ENCODE measurements around the gene CACNA1S.

CACNA1S gene

DNA sequence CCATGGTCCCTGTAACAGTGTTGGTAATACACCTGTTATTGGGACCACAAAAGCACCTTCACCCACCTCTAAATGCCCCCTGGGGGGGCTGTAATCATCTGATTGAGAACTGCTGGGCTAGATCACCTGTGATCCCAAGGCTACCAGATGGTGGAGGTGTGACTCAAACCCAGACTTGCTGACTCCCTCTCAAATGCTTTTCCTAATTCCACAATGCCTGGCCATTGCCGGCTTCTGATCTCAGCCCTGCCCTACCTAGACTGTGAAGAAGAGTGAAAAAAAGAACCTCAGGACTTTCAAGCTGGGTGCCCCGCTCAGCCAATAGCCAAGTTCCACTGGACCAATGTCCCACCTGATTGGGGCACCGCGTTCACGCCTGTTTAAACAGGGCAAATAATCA, 32.5 kb upstream of the CACNA1S start:
- TF ChIP-seq, protein P1, sequence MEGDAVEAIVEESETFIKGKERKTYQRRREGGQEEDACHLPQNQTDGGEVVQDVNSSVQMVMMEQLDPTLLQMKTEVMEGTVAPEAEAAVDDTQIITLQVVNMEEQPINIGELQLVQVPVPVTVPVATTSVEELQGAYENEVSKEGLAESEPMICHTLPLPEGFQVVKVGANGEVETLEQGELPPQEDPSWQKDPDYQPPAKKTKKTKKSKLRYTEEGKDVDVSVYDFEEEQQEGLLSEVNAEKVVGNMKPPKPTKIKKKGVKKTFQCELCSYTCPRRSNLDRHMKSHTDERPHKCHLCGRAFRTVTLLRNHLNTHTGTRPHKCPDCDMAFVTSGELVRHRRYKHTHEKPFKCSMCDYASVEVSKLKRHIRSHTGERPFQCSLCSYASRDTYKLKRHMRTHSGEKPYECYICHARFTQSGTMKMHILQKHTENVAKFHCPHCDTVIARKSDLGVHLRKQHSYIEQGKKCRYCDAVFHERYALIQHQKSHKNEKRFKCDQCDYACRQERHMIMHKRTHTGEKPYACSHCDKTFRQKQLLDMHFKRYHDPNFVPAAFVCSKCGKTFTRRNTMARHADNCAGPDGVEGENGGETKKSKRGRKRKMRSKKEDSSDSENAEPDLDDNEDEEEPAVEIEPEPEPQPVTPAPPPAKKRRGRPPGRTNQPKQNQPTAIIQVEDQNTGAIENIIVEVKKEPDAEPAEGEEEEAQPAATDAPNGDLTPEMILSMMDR (conservative IDR thresholded peaks at IDR 0.05; ENCODE audit: low read depth, low read length) = no peak
- H3K4me3 ChIP-seq (ENCODE audit: low read length) = no peak overlapping the region
- DNase-seq (ENCODE audit: low read depth) = no peak

DNA sequence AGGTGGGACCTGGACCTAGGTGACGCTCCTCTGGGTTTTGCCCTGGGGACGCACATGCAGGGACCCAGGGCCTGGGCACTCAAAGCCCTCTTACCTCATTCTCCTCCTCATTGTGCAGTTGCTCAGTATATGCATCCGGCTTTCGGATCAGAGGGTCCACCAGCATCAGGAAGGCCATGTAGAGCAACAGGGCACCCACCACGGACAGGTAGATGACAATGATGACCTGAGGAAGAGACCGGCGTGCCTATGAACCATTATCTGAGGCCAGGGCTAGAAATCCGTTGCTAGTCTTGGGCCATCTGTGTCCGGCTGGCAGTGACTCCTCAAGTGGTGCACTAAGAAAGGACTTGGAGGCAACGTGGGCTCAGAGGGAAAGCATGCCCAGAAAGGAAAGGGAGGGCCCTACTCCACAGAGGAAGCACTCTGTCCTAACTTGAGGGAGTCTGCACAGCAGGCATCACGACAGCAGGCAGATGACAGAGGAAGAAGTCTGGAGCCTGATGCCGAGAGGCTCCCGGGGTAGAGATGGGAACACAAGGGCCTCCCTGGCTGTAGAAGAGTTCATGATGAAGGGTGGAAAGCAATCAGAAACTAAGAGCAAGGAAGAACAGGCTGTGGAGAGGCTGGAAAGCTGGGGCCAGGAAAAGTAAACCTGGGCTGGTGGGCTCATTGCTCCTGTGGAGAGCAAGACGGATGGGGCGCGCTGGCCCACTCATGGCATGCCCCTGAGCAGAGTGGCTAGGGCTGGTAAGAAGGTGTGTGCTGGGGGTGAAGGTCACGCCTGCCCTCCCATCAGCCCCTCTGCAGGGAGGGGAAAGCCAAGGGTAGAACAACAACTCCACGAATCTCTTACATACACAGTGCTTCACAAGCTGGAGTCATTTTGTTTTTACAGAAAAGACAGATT, 31.8 kb upstream of the CACNA1S start:
- TF ChIP-seq, protein P1 (conservative IDR thresholded peaks at IDR 0.05; ENCODE audit: low read depth, low read length) = no peak
- no peak for DNase-seq (ENCODE audit: low read depth)
- H3K4me3 ChIP-seq (ENCODE audit: low read length) = no peak overlapping the region

DNA sequence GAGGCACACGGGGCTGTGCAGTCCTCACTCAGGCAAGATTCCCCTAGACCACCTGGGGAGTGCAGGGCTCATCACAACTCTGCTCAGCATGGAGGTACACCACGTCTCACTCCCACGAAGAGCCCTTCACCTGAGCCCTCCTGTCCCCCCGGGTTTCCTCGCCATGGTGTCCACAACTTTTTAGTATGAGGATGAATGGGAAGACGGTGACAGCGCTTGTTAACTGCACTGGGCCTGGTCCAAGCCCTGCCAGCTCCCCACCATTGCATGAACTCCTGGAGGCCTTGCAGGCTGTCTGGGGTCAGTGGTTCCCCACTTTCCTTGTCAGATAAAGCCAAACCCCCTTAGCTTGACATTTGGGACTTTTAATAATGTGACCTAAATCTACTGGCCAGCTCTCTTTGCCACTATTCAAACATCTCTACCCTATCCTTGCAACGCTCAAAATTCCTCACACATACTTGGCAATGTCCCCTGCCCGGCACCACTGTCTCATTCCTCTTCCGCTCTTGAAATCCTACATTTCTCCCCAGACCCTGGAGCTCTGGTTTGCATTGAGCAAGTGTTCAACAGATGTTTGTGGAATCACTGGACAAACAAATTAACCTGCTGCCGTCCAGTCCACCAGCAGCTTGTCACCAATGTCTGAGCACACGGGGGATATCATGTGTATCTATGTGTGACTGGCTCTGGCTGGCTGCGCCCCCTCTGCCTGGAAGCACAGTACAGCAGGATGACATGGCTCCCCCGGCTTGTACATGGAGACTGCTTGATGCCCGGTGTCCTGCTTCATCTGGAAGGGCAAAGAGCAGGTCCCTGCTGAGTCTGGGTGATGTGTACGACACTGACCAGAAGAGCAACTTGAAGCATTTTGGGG, 30.9 kb upstream of the CACNA1S start:
- no peak overlapping the region for H3K4me3 ChIP-seq (ENCODE audit: low read length)
- TF ChIP-seq, protein P1 (conservative IDR thresholded peaks at IDR 0.05; ENCODE audit: low read depth, low read length) = no peak
- DNase-seq (ENCODE audit: low read depth) = no peak

DNA sequence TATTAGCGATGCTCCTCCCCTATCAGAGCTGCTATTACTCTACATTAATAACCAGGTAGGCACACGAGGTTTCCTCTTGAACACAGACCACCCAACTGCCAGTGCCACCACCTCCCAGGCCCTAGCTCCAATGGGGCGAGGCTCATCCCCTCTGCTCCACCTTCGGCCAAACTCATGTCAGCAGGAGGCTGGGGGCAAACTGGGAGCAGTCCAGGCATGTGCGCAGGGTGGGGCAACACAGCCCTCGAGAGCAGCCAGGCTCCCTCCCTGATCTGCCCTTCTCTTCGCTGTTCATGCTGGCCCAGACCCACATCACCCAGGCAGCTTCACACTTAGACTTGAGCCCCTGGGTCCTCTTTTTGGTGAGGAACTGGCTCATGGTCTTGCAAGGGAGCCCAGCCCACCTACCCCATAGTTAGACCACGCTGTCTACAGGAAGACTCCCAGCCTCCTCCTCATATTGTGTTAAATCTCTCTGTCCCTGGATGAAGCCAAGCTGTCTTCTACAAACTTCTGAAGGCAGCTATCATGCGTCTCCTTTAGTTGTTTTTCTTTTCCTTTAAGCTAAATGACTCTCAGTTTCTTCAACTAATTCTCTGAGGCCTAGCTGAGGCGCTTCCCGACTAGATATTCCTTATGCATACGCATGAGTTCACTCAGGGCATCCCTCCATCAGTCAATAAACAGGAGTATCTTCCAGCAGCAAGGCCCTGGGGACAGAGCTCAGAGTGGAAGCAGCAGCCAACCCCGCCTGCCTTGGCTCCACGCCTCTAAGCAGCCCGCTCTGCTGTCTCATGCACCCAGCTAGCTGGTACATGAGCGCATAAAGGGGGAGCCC, 30.0 kb upstream of the CACNA1S start:
- no peak overlapping the region for H3K4me3 ChIP-seq (ENCODE audit: low read length)
- TF ChIP-seq, protein P1 (conservative IDR thresholded peaks at IDR 0.05; ENCODE audit: low read depth, low read length) = no peak
- DNase-seq (ENCODE audit: low read depth) = no peak

DNA sequence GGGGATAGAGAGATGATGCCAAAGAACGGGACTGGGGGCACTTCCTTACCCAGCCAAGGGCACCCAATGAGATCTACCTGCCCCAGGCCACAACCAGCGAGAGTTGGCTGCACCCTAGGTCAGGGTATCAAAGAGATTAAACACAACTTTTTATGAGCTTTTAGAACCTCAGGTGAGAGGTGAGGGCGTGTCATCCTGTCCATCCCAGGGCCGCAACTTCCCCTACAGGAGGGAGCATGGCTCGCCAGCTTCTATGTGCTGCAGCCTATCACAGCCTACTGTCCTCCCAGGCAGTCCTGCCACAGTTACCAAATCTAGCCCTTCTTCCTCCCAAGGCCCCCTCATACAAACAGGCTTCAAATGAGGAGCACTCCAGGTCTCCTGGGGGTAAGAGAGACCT, 29.2 kb upstream of the CACNA1S start:
- TF ChIP-seq, protein P1 (conservative IDR thresholded peaks at IDR 0.05; ENCODE audit: low read depth, low read length) = no peak
- no peak for DNase-seq (ENCODE audit: low read depth)

DNA sequence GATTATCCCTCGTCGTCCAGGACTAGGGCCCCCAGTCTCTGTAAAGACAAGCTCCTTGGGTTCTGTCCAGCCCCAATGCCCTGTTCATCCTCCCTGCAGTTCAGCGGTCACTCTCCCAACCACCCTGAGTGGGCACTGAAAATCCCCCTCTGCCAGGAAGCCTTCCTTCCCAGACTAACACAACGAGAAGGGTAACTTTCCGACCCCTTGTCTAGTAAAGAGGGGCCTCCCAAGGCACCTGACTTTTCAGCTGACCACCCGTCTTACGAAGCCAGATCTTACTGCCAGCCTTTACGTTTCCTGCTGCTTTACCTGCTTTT, 28.7 kb upstream of the CACNA1S start:
- TF ChIP-seq, protein P1 (conservative IDR thresholded peaks at IDR 0.05; ENCODE audit: low read depth, low read length) = no peak
- H3K4me3 ChIP-seq (ENCODE audit: low read length) = no peak overlapping the region
- DNase-seq (ENCODE audit: low read depth) = no peak

More for the DNA sequence above, 29.2 kb upstream of the CACNA1S start:
- no peak overlapping the region for H3K4me3 ChIP-seq (ENCODE audit: low read length)
